CD14-positive monocyte (primary cell): ENCODE results near the gene OFD1. TPM values are rescaled to one million over a fixed set of nuclear protein-coding genes. Genes with fewer than 3 reads are reported as not detected.

Source experiments
- DNase-seq, 3 donors: peaks; one replicate each; pipeline ENCODE4 v3.0.0-alpha.2; 2011 to 2022
- H2AFZ ChIP-seq: 2 replicates; pipeline ENCODE4 v1.6.0; 2012; ENCODE audit warnings: mild to moderate bottlenecking, low read depth, low read length, inconsistent platforms; ENCODE audit not compliant: insufficient read depth, poor library complexity, severe bottlenecking
- H3K27ac ChIP-seq, 2 donors: 1 replicate in 1 of 2; 2 replicates in 1 of 2; pipeline ENCODE4 v1.5.1; 2012 to 2013; ENCODE audit warnings: low read length in 2 of 2, control low read depth in 1 of 2, inconsistent platforms in 1 of 2, low read depth in 1 of 2, mild to moderate bottlenecking in 1 of 2
- H3K27me3 ChIP-seq, 2 donors: one replicate each; pipeline versions ENCODE4 v1.6.0 to v1.6.1; 2011 to 2013; ENCODE audit warnings: low read length in 2 of 2; ENCODE audit not compliant: control insufficient read depth in 2 of 2, insufficient read depth in 2 of 2
- H3K36me3 ChIP-seq, 2 donors: replicated peaks in 1 of 2; 1 replicate in 1 of 2; 2 replicates in 1 of 2; pipeline versions ENCODE4 v1.5.1 to v1.6.1; 2012 to 2013; ENCODE audit warnings: low read length in 2 of 2, control low read depth in 1 of 2, inconsistent platforms in 1 of 2, mild to moderate bottlenecking in 1 of 2; ENCODE audit not compliant: insufficient read depth in 2 of 2, control insufficient read depth in 1 of 2
- H3K4me1 ChIP-seq, 2 donors: 1 replicate in 1 of 2; 2 replicates in 1 of 2; pipeline versions ENCODE4 v1.5.1 to v1.6.1; 2012 to 2013; ENCODE audit warnings: low read length in 2 of 2, control low read depth in 1 of 2, inconsistent platforms in 1 of 2, mild to moderate bottlenecking in 1 of 2, moderate library complexity in 1 of 2; ENCODE audit not compliant: insufficient read depth in 2 of 2, control insufficient read depth in 1 of 2
- H3K4me2 ChIP-seq: replicated peaks from 2 replicates; pipeline ENCODE3; 2012; ENCODE audit warnings: low read length, moderate library complexity, mild to moderate bottlenecking; ENCODE audit not compliant: poor library complexity, severe bottlenecking; ENCODE audit errors: extremely low read depth
- H3K4me3 ChIP-seq, 3 experiments: fragments of 200-600 bp in 1 of 3; sonication (generic) in 1 of 3; replicated peaks in 1 of 3; 1 replicate in 2 of 3; 2 replicates in 1 of 3; pipeline ENCODE4 v1.5.1; 2011 to 2013; ENCODE audit warnings: low read length in 3 of 3, mild to moderate bottlenecking in 3 of 3, control low read depth in 2 of 3, low read depth in 2 of 3, inconsistent platforms in 1 of 3, moderate library complexity in 1 of 3
- H3K79me2 ChIP-seq: 2 replicates; pipeline ENCODE4 v1.6.0; 2012; ENCODE audit warnings: mild to moderate bottlenecking, control low read depth, inconsistent platforms, low read length, moderate library complexity; ENCODE audit not compliant: insufficient read depth
- H3K9ac ChIP-seq: 2 replicates; pipeline ENCODE4 v1.6.0; 2017; ENCODE audit warnings: low read length, mild to moderate bottlenecking; ENCODE audit not compliant: insufficient read depth, poor library complexity, severe bottlenecking
- H3K9me3 ChIP-seq, 2 donors: replicated peaks in 1 of 2; 1 replicate in 1 of 2; 2 replicates in 1 of 2; pipeline versions ENCODE4 v1.5.1 to v1.6.1; 2012 to 2013; ENCODE audit warnings: low read length in 2 of 2, control low read depth in 1 of 2; ENCODE audit not compliant: control insufficient read depth in 1 of 2, insufficient read depth in 1 of 2
- H4K20me1 ChIP-seq: 2 replicates; pipeline ENCODE4 v1.6.0; 2012; ENCODE audit warnings: mild to moderate bottlenecking, low read length, control low read depth, moderate library complexity; ENCODE audit not compliant: insufficient read depth
- H3K27ac Mint-ChIP-seq, 7 donors: one replicate each; pipeline ENCODE4 v1.8.0; 2020; ENCODE audit warnings: mild to moderate bottlenecking in 7 of 7, mixed read lengths in 7 of 7, moderate library complexity in 6 of 7, inconsistent platforms in 2 of 7
- H3K27me3 Mint-ChIP-seq, 3 donors: one replicate each; pipeline ENCODE4 v1.8.0; 2021 to 2022; ENCODE audit warnings: low read depth in 3 of 3, mild to moderate bottlenecking in 3 of 3, mixed read lengths in 3 of 3, moderate library complexity in 3 of 3, inconsistent platforms in 1 of 3
- H3K36me3 Mint-ChIP-seq, 2 donors: one replicate each; pipeline ENCODE4 v1.8.0; 2020; ENCODE audit warnings: mixed read lengths in 2 of 2, inconsistent platforms in 1 of 2, mild to moderate bottlenecking in 1 of 2
- H3K4me1 Mint-ChIP-seq: one replicate; pipeline ENCODE4 v1.8.0; 2020; ENCODE audit warnings: mild to moderate bottlenecking, mixed read lengths
- H3K4me3 Mint-ChIP-seq, 2 donors: one replicate each; pipeline ENCODE4 v1.8.0; 2020; ENCODE audit warnings: mild to moderate bottlenecking in 2 of 2, mixed read lengths in 2 of 2, moderate library complexity in 1 of 2
- H3K9me3 Mint-ChIP-seq, 7 donors: one replicate each; pipeline ENCODE4 v1.8.0; 2020 to 2022; ENCODE audit warnings: mixed read lengths in 7 of 7, mild to moderate bottlenecking in 6 of 7, moderate library complexity in 6 of 7, inconsistent platforms in 2 of 7
- CTCF ChIP-seq: fragments of 200-600 bp; IDR thresholded peaks from one replicate; pipeline ENCODE4 v1.8.0; 2022; ENCODE audit warnings: antibody characterized with exemption, mild to moderate bottlenecking
- WGBS: methylation state at CpG from one replicate; pipeline ENCODE4 v1.1.5; 2013; ENCODE audit warnings: missing lambda C conversion rate; ENCODE audit not compliant: insufficient coverage; 5-methylcytosine and 5-hydroxymethylcytosine counted together
- intact Hi-C, 2 donors: fragments of 100-400 bp; cut with micrococcal nuclease; formaldehyde crosslinking; loops; one replicate each; pipeline versions ENCODE4 v1.15.0 to v1.15.1; 2023
- polyA plus RNA-seq, 3 donors: library from polyadenylated mRNA; depleted of rRNA in 1 of 3; unstranded in 2 of 3; stranded (reverse) in 1 of 3; fragments of 300-500 nt in 2 of 3; fragments of >200 nt in 1 of 3; fragmentation: Illumina TruSeq in 2 of 3; gene quantifications; 1 replicate in 2 of 3; 2 replicates in 1 of 3; pipeline ENCODE4 v1.2.3, GENCODE V29; 2012 to 2021

The OFD1 gene
- polyA plus RNA-seq, 3 donors, result 2.4 to 10.2 (median 2.9) TPM

- Histone ChIP-seq H3K79me2 (peaks cover 42% of the 10 kb centered on the region), H3K4me2 (no peak overlapping the region), H3K27me3 (peaks cover 0 to 12% of the 10 kb centered on the region in 2 donors), H3K36me3 (no peaks in the 10 kb centered on the region), H3K4me1 (peaks cover 15 to 21% of the 10 kb centered on the region in 2 donors), H3K9ac (no peak overlapping the region), H2AFZ (no peak overlapping the region), H3K9me3 (no peaks in the 10 kb centered on the region), H4K20me1 (peaks cover 5% of the 10 kb centered on the region), H3K27ac (no peak overlapping the region), H3K4me3 (no peak overlapping the region)
- Mint-ChIP-seq H3K27ac (no peak overlapping the region), H3K4me3 (no peak overlapping the region), H3K27me3 (peaks cover 0 to 39% (median 0%) of the 10 kb centered on the region in 3 donors), H3K36me3 (no peaks in the 10 kb centered on the region), H3K9me3 (peaks cover 0 to 10% (median 3%) of the 10 kb centered on the region in 7 donors), H3K4me1 (peaks cover 26% of the 10 kb centered on the region)
- intact Hi-C loops, result no loop called here
- no peak for TF ChIP-seq CTCF
- WGBS, result no CpG with 5 or more reads among the region's 1 CpG
- no peak for DNase-seq
Measured at GRCh38 chrX:13687203-13687602, 47.3 kb upstream of the OFD1 start.

- H3K36me3 ChIP-seq, result no peaks in the 10 kb centered on the region
- H3K27me3 Mint-ChIP-seq, result peaks cover 0 to 39% (median 0%) of the 10 kb centered on the region in 3 donors
- H3K4me1 Mint-ChIP-seq, result peaks cover 38% of the 10 kb centered on the region
- H3K9ac ChIP-seq, result peak overlapping the region; percentile 94
- H3K27me3 ChIP-seq, result peaks cover 0 to 12% of the 10 kb centered on the region in 2 donors
- H3K9me3 Mint-ChIP-seq, result peaks cover 0 to 6% (median 0%) of the 10 kb centered on the region in 7 donors
- peaks cover 28 to 33% of the 10 kb centered on the region in 2 donors for H3K4me1 ChIP-seq
- DNase-seq, result no peak
- H3K36me3 Mint-ChIP-seq, result no peaks in the 10 kb centered on the region
- H3K4me3 ChIP-seq, result peak overlapping the region; percentile 75 to 91 (median 85)
- no peak for TF ChIP-seq CTCF
- intact Hi-C loops, result no loop called here
- H3K4me3 Mint-ChIP-seq, result peak overlapping the region; percentile 83 to 92
- peak overlapping the region in 1 of 2 donors; percentile 94 for H3K27ac ChIP-seq
- peak overlapping the region; percentile 71 for H3K4me2 ChIP-seq
- H3K27ac Mint-ChIP-seq, result peak overlapping the region; percentile 65 to 97 (median 93)
- H3K9me3 ChIP-seq, result no peaks in the 10 kb centered on the region
- peaks cover 55% of the 10 kb centered on the region for H3K79me2 ChIP-seq
- peaks cover 16% of the 10 kb centered on the region for H4K20me1 ChIP-seq
- H2AFZ ChIP-seq, result peak overlapping the region; percentile 73
- 12% methylated on average over 5 of the region's 13 CpGs for WGBS
Measured at GRCh38 chrX:13688384-13688957, 46.1 kb upstream of the OFD1 start.
